Measurements from ENCODE around the gene DUSP8. TPM values are rescaled to one million over a fixed set of nuclear protein-coding genes. Genes with fewer than 3 reads are reported as not detected.

The DUSP8 gene
- total RNA-seq, 2 donors from 2014 or later: 21.8 to 33.9 TPM

- DNase-seq: no peak
- H3K9me3 ChIP-seq: no peaks in the 10 kb centered on the region
- TF ChIP-seq CTCF (IDR thresholded peaks at IDR 0.05): no peak
- H3K27me3 ChIP-seq: no peaks in the 10 kb centered on the region
- intact Hi-C loops (cut with DNase I): no loop called here
- H3K4me1 ChIP-seq: peaks cover 5% of the 10 kb centered on the region
- H3K27ac ChIP-seq: no peak overlapping the region
- no peak overlapping the region for H3K4me3 ChIP-seq
- H3K36me3 ChIP-seq: no peaks in the 10 kb centered on the region
- no peak overlapping the region for H3K9ac ChIP-seq (ENCODE audit: low read depth in 2 of 2, low read length in 2 of 2)
These were observed 51.8 kb downstream of the DUSP8 start for GRCh38 chr11:1520209-1520662.

- Histone ChIP-seq H3K27me3 (no peaks in the 10 kb centered on the region), H3K4me1 (peaks cover 5% of the 10 kb centered on the region), H3K27ac (no peak overlapping the region), H3K4me3 (no peak overlapping the region), H3K36me3 (no peaks in the 10 kb centered on the region), H3K9ac (ENCODE audit: low read depth in 2 of 2, low read length in 2 of 2) (no peak overlapping the region), H3K9me3 (no peaks in the 10 kb centered on the region)
- TF ChIP-seq CTCF (IDR thresholded peaks at IDR 0.05): no peak
- no peak for DNase-seq
- intact Hi-C loops (cut with DNase I): loop anchor here (5.0 to 10.0 kb wide), 4 partner anchors 62 to 395 kb away; no protein-coding TSS in a partner anchor
These were observed 52.8 kb downstream of the DUSP8 start for GRCh38 chr11:1519028-1520010.

- Histone ChIP-seq H3K27ac (no peak overlapping the region), H3K9ac (ENCODE audit: low read depth in 2 of 2, low read length in 2 of 2) (no peak overlapping the region), H3K4me1 (peaks cover 5% of the 10 kb centered on the region), H3K9me3 (no peaks in the 10 kb centered on the region), H3K27me3 (no peaks in the 10 kb centered on the region), H3K4me3 (no peak overlapping the region), H3K36me3 (no peaks in the 10 kb centered on the region)
- TF ChIP-seq CTCF (IDR thresholded peaks at IDR 0.05): no peak
- no peak for DNase-seq
- intact Hi-C loops (cut with DNase I): loop anchor here (5.0 to 10.0 kb wide), 4 partner anchors 61 to 394 kb away; no protein-coding TSS in a partner anchor
These were observed 53.8 kb downstream of the DUSP8 start for GRCh38 chr11:1518301-1518700.

- Histone ChIP-seq H3K4me3 (no peak overlapping the region), H3K36me3 (no peaks in the 10 kb centered on the region), H3K9ac (ENCODE audit: low read depth in 2 of 2, low read length in 2 of 2) (no peak overlapping the region), H3K4me1 (peaks cover 5% of the 10 kb centered on the region), H3K27me3 (no peaks in the 10 kb centered on the region), H3K27ac (no peak overlapping the region), H3K9me3 (no peaks in the 10 kb centered on the region)
- no peak for TF ChIP-seq CTCF (IDR thresholded peaks at IDR 0.05)
- intact Hi-C loops (cut with DNase I): loop anchor here (5.0 to 10.0 kb wide), 4 partner anchors 60 to 393 kb away; no protein-coding TSS in a partner anchor
- DNase-seq: no peak
These were observed 54.7 kb downstream of the DUSP8 start for GRCh38 chr11:1517117-1518005.

Measured in colonic mucosa (tissue), 4 donors.